Measurements from ENCODE around the gene GLCE. TPM values are rescaled to one million over a fixed set of nuclear protein-coding genes. Genes with fewer than 3 reads are reported as not detected.

Gene GLCE
- total RNA-seq, 4 donors from 2014 or later: 4.8 to 6.6 (median 5.6) TPM

- TF ChIP-seq POLR2A (IDR thresholded peaks at IDR 0.05) (no peak), CTCF (IDR thresholded peaks at IDR 0.05 in 4 of 5, conservative IDR thresholded peaks at IDR 0.05 in 1 of 5) (no peak)
- no peaks in the 10 kb centered on the region for H3K4me1 ChIP-seq
- in situ Hi-C loops (cut with MboI; ENCODE audit: low sequenced_read_pairs in 4 of 4) (no loop called here), intact Hi-C loops (cut with DNase I; ENCODE audit: low total_unique reads) (no loop called here)
- H3K36me3 ChIP-seq: no peaks in the 10 kb centered on the region
- no peak overlapping the region for H3K27ac ChIP-seq
- no peaks in the 10 kb centered on the region for H3K9me3 ChIP-seq
- ATAC-seq (no peak), DNase-seq (no peak)
- H3K27me3 ChIP-seq: peaks cover 0 to 4% (median 0%) of the 10 kb centered on the region in 3 donors
- H3K4me3 ChIP-seq: no peak overlapping the region
These were observed 6.4 kb upstream of the GLCE start for GRCh38 chr15:69154078-69154477.

- TF ChIP-seq POLR2A (IDR thresholded peaks at IDR 0.05) (no peak), CTCF (IDR thresholded peaks at IDR 0.05 in 4 of 5, conservative IDR thresholded peaks at IDR 0.05 in 1 of 5) (no peak)
- Histone ChIP-seq H3K4me3 (no peak overlapping the region), H3K27ac (no peak overlapping the region), H3K4me1 (no peaks in the 10 kb centered on the region), H3K9me3 (no peaks in the 10 kb centered on the region), H3K27me3 (peaks cover 0 to 4% (median 0%) of the 10 kb centered on the region in 3 donors), H3K36me3 (no peaks in the 10 kb centered on the region)
- in situ Hi-C loops (cut with MboI; ENCODE audit: low sequenced_read_pairs in 4 of 4): no loop called here
- no peak for DNase-seq
- intact Hi-C loops (cut with DNase I; ENCODE audit: low total_unique reads): no loop called here
- ATAC-seq: no peak
These were observed 5.8 kb upstream of the GLCE start for GRCh38 chr15:69154684-69155083.

- no peaks in the 10 kb centered on the region for H3K36me3 ChIP-seq
- TF ChIP-seq CTCF (IDR thresholded peaks at IDR 0.05 in 4 of 5, conservative IDR thresholded peaks at IDR 0.05 in 1 of 5) (no peak), POLR2A (IDR thresholded peaks at IDR 0.05) (no peak)
- no peak overlapping the region for H3K27ac ChIP-seq
- peaks cover 3% of the 10 kb centered on the region in 2 donors for H3K4me1 ChIP-seq
- intact Hi-C loops (cut with DNase I; ENCODE audit: low total_unique reads): no loop called here
- no peak overlapping the region for H3K4me3 ChIP-seq
- ATAC-seq: no peak
- in situ Hi-C loops (cut with MboI; ENCODE audit: low sequenced_read_pairs in 4 of 4): no loop called here
- H3K27me3 ChIP-seq: no peaks in the 10 kb centered on the region
- DNase-seq: no peak
- H3K9me3 ChIP-seq: no peaks in the 10 kb centered on the region
These were observed 3.6 kb upstream of the GLCE start for GRCh38 chr15:69156736-69157381.

GRCh38 chr15:69158201-69158842 is 2.1 kb upstream of the GLCE start:
- Histone ChIP-seq H3K36me3 (no peaks in the 10 kb centered on the region), H3K27ac (no peak overlapping the region), H3K4me3 (no peak overlapping the region), H3K27me3 (no peaks in the 10 kb centered on the region), H3K9me3 (no peaks in the 10 kb centered on the region), H3K4me1 (peaks cover 6 to 8% of the 10 kb centered on the region in 2 donors)
- no peak for DNase-seq
- in situ Hi-C loops (cut with MboI; ENCODE audit: low sequenced_read_pairs in 4 of 4) (no loop called here), intact Hi-C loops (cut with DNase I; ENCODE audit: low total_unique reads) (no loop called here)
- TF ChIP-seq CTCF (IDR thresholded peaks at IDR 0.05 in 4 of 5, conservative IDR thresholded peaks at IDR 0.05 in 1 of 5): no peak
- no peak for TF ChIP-seq POLR2A (IDR thresholded peaks at IDR 0.05)
- no peak for ATAC-seq
